ENCODE results near the gene BPIFA3. TPM values are rescaled to one million over a fixed set of nuclear protein-coding genes. Genes with fewer than 3 reads are reported as not detected.

The BPIFA3 gene
- total and polyA plus RNA-seq, 9 of the 15 experiments (the other 6 are each of a cell fraction or from before 2014, with no cell fraction given): not detected

GRCh38 chr20:33257237-33257636 lies 40.1 kb downstream of the BPIFA3 start (continued):
- TF ChIP-seq THRAP3 (IDR thresholded peaks at IDR 0.05; ENCODE audit: borderline replicate concordance) (no peak), NFE2 (IDR thresholded peaks at IDR 0.05; ENCODE audit: low read depth) (no peak), ZNF79 (CRISPR knock-in tag; IDR thresholded peaks at IDR 0.05; ENCODE audit: low read depth) (no peak), ARID1B (IDR thresholded peaks at IDR 0.05) (peak; percentile 86), BHLHE40 (IDR thresholded peaks at IDR 0.05; ENCODE audit: low read length) (peak; percentile 33; the same call in 1 of the 2 replicates), GATAD2A (IDR thresholded peaks at IDR 0.05) (no peak), STAT5A (IDR thresholded peaks at IDR 0.05; ENCODE audit: borderline replicate concordance, low read length) (peak; percentile 28; the same call in 1 of the 2 replicates), NFRKB (IDR thresholded peaks at IDR 0.05; ENCODE audit: low read depth) (0 out of 2 replicates have a peak, but pooled peaks have one; percentile 31), ZNF436 (CRISPR knock-in tag; IDR thresholded peaks at IDR 0.05) (no peak), PHB2 (IDR thresholded peaks at IDR 0.05; ENCODE audit: low read depth) (no peak), TAL1 (IDR thresholded peaks at IDR 0.05) (peak; percentile 54), CCAR2 (IDR thresholded peaks at IDR 0.05; ENCODE audit: low read depth, low read length) (no peak), PRDM10 (IDR thresholded peaks at IDR 0.05; ENCODE audit: partially characterized antibody) (peak; percentile 80), NELFE (IDR thresholded peaks at IDR 0.05; ENCODE audit: insufficient read depth, insufficient read length) (no peak), ZNF175 (CRISPR knock-in tag; IDR thresholded peaks at IDR 0.05; ENCODE audit: low read depth) (no peak), CBFA2T2 (conservative IDR thresholded peaks at IDR 0.05) (peak; percentile 78), ARID3B (CRISPR knock-in tag; IDR thresholded peaks at IDR 0.05; ENCODE audit: borderline replicate concordance) (no peak), SMARCA4 (IDR thresholded peaks at IDR 0.05) (peak; percentile 74), ZNF449 (CRISPR knock-in tag; IDR thresholded peaks at IDR 0.05) (no peak)
- TF ChIP-seq, protein P1, sequence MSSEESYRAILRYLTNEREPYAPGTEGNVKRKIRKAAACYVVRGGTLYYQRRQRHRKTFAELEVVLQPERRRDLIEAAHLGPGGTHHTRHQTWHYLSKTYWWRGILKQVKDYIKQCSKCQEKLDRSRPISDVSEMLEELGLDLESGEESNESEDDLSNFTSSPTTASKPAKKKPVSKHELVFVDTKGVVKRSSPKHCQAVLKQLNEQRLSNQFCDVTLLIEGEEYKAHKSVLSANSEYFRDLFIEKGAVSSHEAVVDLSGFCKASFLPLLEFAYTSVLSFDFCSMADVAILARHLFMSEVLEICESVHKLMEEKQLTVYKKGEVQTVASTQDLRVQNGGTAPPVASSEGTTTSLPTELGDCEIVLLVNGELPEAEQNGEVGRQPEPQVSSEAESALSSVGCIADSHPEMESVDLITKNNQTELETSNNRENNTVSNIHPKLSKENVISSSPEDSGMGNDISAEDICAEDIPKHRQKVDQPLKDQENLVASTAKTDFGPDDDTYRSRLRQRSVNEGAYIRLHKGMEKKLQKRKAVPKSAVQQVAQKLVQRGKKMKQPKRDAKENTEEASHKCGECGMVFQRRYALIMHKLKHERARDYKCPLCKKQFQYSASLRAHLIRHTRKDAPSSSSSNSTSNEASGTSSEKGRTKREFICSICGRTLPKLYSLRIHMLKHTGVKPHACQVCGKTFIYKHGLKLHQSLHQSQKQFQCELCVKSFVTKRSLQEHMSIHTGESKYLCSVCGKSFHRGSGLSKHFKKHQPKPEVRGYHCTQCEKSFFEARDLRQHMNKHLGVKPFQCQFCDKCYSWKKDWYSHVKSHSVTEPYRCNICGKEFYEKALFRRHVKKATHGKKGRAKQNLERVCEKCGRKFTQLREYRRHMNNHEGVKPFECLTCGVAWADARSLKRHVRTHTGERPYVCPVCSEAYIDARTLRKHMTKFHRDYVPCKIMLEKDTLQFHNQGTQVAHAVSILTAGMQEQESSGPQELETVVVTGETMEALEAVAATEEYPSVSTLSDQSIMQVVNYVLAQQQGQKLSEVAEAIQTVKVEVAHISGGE (CRISPR knock-in tag; IDR thresholded peaks at IDR 0.05): no peak

Measured in K562 (cell line).